C4-2B (cell line): Measurements from ENCODE around the gene SPTBN2.

Experiments used
- CTCF ChIP-seq: fragments of 450-650 bp; conservative IDR thresholded peaks from 2 replicates; pipeline ENCODE4 v1.5.1; 2017; ENCODE audit warnings: mild to moderate bottlenecking
- ZFX ChIP-seq: fragments of 450-650 bp; IDR thresholded peaks from 2 replicates; pipeline ENCODE4 v1.6.1; 2017

GRCh38 chr11:66688561-66689534, 40.2 kb downstream of the SPTBN2 start:
- TF ChIP-seq CTCF: no peak
- no peak for TF ChIP-seq ZFX
